Neural cell (in vitro differentiated cells): Measurements from ENCODE around the gene MAP3K14. TPM values are rescaled to one million over a fixed set of nuclear protein-coding genes. Genes with fewer than 3 reads are reported as not detected.

Source experiments
- H2AFZ ChIP-seq: fragments of 200-600, 300-800 bp; sonication (generic), shearing (Covaris generic); 2 replicates; pipeline ENCODE4 v1.6.0; 2014; ENCODE audit warnings: low read depth, mild to moderate bottlenecking, antibody characterized with exemption, low read length, moderate library complexity
- H3F3A ChIP-seq: fragments of 200-600 bp; shearing (Covaris generic); 2 replicates; pipeline ENCODE4 v1.6.1; 2016; ENCODE audit warnings: mild to moderate bottlenecking, moderate library complexity, mixed read lengths, antibody characterized with exemption, low read length; ENCODE audit not compliant: insufficient read depth, poor library complexity, severe bottlenecking
- H3K27ac ChIP-seq: fragments of 200-600, 300-800 bp; sonication (generic), shearing (Covaris generic); 2 replicates; pipeline ENCODE4 v1.5.1; 2014; ENCODE audit warnings: mild to moderate bottlenecking, low read length, moderate library complexity
- H3K27me3 ChIP-seq: fragments of 300-800, 200-600 bp; sonication (generic), shearing (Covaris generic); 2 replicates; pipeline ENCODE4 v1.6.0; 2014; ENCODE audit warnings: mild to moderate bottlenecking, low read depth, low read length, moderate library complexity; ENCODE audit not compliant: insufficient read depth
- H3K36me3 ChIP-seq: fragments of 300-800, 200-600 bp; sonication (generic), shearing (Covaris generic); 2 replicates; pipeline ENCODE4 v1.5.1; 2014; ENCODE audit warnings: mild to moderate bottlenecking, antibody characterized with exemption, low read length, moderate library complexity; ENCODE audit not compliant: insufficient read depth
- H3K4me2 ChIP-seq: fragments of 300-800, 200-600 bp; sonication (generic), shearing (Covaris generic); 2 replicates; pipeline ENCODE4 v1.6.0; 2014; ENCODE audit warnings: mild to moderate bottlenecking, low read length
- H3K4me3 ChIP-seq: fragments of 300-800, 200-600 bp; sonication (generic), shearing (Covaris generic); 2 replicates; pipeline ENCODE4 v1.5.1; 2014; ENCODE audit warnings: mild to moderate bottlenecking, low read length, moderate library complexity
- H3K79me2 ChIP-seq: fragments of 200-600 bp; shearing (Covaris generic); replicated peaks from 2 replicates; pipeline ENCODE4 v1.6.0; 2014; ENCODE audit warnings: mild to moderate bottlenecking, low read length, moderate library complexity; ENCODE audit not compliant: insufficient read depth
- H3K9ac ChIP-seq: fragments of 300-800, 200-600 bp; sonication (generic), shearing (Covaris generic); 2 replicates; pipeline ENCODE4 v1.6.1; 2016; ENCODE audit warnings: mild to moderate bottlenecking, low read length, mixed read lengths
- H3K9me2 ChIP-seq: fragments of 200-600 bp; shearing (Covaris generic); 2 replicates; pipeline ENCODE4 v1.6.1; 2016; ENCODE audit warnings: mild to moderate bottlenecking, low read length, mixed read lengths; ENCODE audit not compliant: insufficient read depth
- H3K9me3 ChIP-seq: fragments of 200-600, 300-800 bp; sonication (generic), shearing (Covaris generic); 2 replicates; pipeline ENCODE4 v1.6.1; 2016; ENCODE audit warnings: mild to moderate bottlenecking, mixed run types, low read length, moderate library complexity, mixed read lengths
- H4K20me1 ChIP-seq: fragments of 200-600 bp; shearing (Covaris generic); 2 replicates; pipeline ENCODE4 v1.6.1; 2016; ENCODE audit warnings: mild to moderate bottlenecking, mixed run types; ENCODE audit not compliant: insufficient read depth
- CTCF ChIP-seq: fragments of 450-650 bp; IDR thresholded peaks from 2 replicates; pipeline ENCODE4 v1.5.1; 2014; ENCODE audit warnings: antibody characterized with exemption, mild to moderate bottlenecking, moderate library complexity; ENCODE audit not compliant: poor library complexity, severe bottlenecking
- EP300 ChIP-seq: fragments of 450-650 bp; conservative IDR thresholded peaks from 2 replicates; pipeline ENCODE4 v1.6.1; 2014; ENCODE audit warnings: antibody characterized with exemption, mild to moderate bottlenecking, moderate library complexity; ENCODE audit not compliant: poor library complexity, severe bottlenecking
- EZH2 ChIP-seq: fragments of 200-600, 300-800 bp; shearing (Covaris generic), sonication (generic); IDR thresholded peaks from 2 replicates; pipeline ENCODE4 v1.6.1; 2014; ENCODE audit warnings: antibody characterized with exemption, low read length, borderline replicate concordance, mild to moderate bottlenecking; ENCODE audit not compliant: insufficient read depth, poor library complexity, severe bottlenecking
- MXI1 ChIP-seq: fragments of 450-650 bp; conservative IDR thresholded peaks from 2 replicates; pipeline ENCODE4 v1.6.1; 2014; ENCODE audit warnings: antibody characterized with exemption, mild to moderate bottlenecking; ENCODE audit not compliant: poor library complexity, severe bottlenecking
- POLR2AphosphoS5 ChIP-seq: IDR thresholded peaks from 2 replicates; pipeline ENCODE4 v1.6.1; 2012
- RAD21 ChIP-seq: fragments of 450-650 bp; conservative IDR thresholded peaks from 2 replicates; pipeline ENCODE4 v1.6.1; 2014; ENCODE audit warnings: antibody characterized with exemption, mild to moderate bottlenecking, moderate library complexity
- REST ChIP-seq: IDR thresholded peaks from 2 replicates; pipeline ENCODE4 v1.6.1; 2012; ENCODE audit warnings: borderline replicate concordance
- SMC3 ChIP-seq: fragments of 450-650 bp; conservative IDR thresholded peaks from 2 replicates; pipeline ENCODE4 v1.6.1; 2014; ENCODE audit warnings: antibody characterized with exemption, mild to moderate bottlenecking, moderate library complexity; ENCODE audit not compliant: poor library complexity
- TAF1 ChIP-seq: IDR thresholded peaks from 2 replicates; pipeline ENCODE4 v1.6.1; 2012; ENCODE audit warnings: low read depth
- polyA plus RNA-seq: library from polyadenylated mRNA; depleted of rRNA; stranded (reverse); fragments of >200 nt; gene quantifications from 2 replicates; pipeline ENCODE4 v1.2.3, GENCODE V29; 2014

Gene MAP3K14
- polyA plus RNA-seq, 1 donor from 2014 or later = 6.7 TPM

GRCh38 chr17:45335721-45336120, 18.9 kb upstream of the MAP3K14 start:
- Histone ChIP-seq H2AFZ (no peak overlapping the region), H3K36me3 (no peaks in the 10 kb centered on the region), H3K4me3 (no peak overlapping the region), H3K9me3 (no peaks in the 10 kb centered on the region), H4K20me1 (no peaks in the 10 kb centered on the region), H3K79me2 (no peaks in the 10 kb centered on the region), H3F3A (no peaks in the 10 kb centered on the region), H3K9me2 (no peaks in the 10 kb centered on the region), H3K27ac (no peak overlapping the region), H3K4me2 (no peak overlapping the region), H3K27me3 (no peaks in the 10 kb centered on the region), H3K9ac (no peak overlapping the region)
- no peak for TF ChIP-seq REST
- TF ChIP-seq EZH2 = no peak
- no peak for TF ChIP-seq SMC3
- TF ChIP-seq MXI1 = no peak
- TF ChIP-seq CTCF = no peak
- no peak for TF ChIP-seq RAD21
- no peak for TF ChIP-seq EP300
- TF ChIP-seq POLR2AphosphoS5 = no peak
- no peak for TF ChIP-seq TAF1

GRCh38 chr17:45334701-45335677, 18.2 kb upstream of the MAP3K14 start:
- Histone ChIP-seq H3K4me3 (no peak overlapping the region), H3K79me2 (no peaks in the 10 kb centered on the region), H2AFZ (no peak overlapping the region), H3K27ac (no peak overlapping the region), H3K9me3 (no peaks in the 10 kb centered on the region), H3K36me3 (no peaks in the 10 kb centered on the region), H3K9ac (no peak overlapping the region), H4K20me1 (no peaks in the 10 kb centered on the region), H3K27me3 (no peaks in the 10 kb centered on the region), H3K9me2 (no peaks in the 10 kb centered on the region), H3F3A (no peaks in the 10 kb centered on the region), H3K4me2 (no peak overlapping the region)
- no peak for TF ChIP-seq CTCF
- no peak for TF ChIP-seq EZH2
- no peak for TF ChIP-seq REST
- no peak for TF ChIP-seq MXI1
- TF ChIP-seq RAD21 = no peak
- TF ChIP-seq SMC3 = no peak
- no peak for TF ChIP-seq EP300
- no peak for TF ChIP-seq TAF1
- no peak for TF ChIP-seq POLR2AphosphoS5
